NCI-H748 treated with DMSO at 0.1 percent for 48 hours (cell line): Measurements from ENCODE around the gene F12.
"Not testable (repeated sequence)": the region's sequence is repeated elsewhere in the genome, so short reads cannot be mapped to it uniquely, and the experiment has no call there.

Experiments
- DNase-seq: peaks from one replicate; lab custom pipeline; 2025; lab: John Stamatoyannopoulos, UW

F12 gene

DNA sequence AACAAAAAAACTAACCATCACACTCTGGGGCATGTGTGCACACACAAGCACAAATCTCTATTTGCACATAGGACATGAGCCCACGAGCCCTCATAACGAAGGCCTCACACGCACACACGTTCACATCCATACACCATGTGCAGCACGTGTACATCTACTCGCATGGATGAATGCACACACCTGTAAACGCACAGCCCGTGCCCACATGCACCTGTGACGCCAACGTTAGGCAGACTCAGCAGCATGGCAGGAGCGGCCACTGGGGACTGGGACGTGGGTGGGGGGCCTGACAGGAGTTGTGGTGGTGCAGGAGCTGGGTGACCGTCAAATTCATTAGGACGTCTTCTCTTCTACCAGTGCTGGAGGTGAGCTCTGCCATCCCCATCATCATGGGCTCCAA lies 22.0 kb downstream of the F12 start:
- DNase-seq = no peak

DNA sequence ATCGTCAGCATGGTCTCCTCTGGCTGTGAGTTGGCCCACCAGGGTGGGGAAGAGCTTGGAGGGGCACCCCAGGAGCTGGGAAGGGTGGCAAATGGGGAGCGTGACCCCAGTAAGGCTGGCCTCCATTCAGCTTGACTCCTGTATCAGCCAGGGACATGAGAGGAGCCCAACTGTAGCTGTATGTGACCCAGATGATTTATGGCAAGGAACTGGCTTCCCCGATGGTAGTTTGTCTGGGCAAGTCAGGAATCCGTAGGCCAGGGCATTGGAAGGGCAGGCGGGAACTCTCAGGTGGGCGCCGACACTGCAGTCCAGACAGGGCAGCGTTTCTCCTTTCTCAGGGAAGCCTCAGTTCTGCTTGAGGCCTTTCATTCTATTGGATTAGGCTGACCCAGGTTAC lies 22.8 kb downstream of the F12 start:
- DNase-seq = no peak

DNA sequence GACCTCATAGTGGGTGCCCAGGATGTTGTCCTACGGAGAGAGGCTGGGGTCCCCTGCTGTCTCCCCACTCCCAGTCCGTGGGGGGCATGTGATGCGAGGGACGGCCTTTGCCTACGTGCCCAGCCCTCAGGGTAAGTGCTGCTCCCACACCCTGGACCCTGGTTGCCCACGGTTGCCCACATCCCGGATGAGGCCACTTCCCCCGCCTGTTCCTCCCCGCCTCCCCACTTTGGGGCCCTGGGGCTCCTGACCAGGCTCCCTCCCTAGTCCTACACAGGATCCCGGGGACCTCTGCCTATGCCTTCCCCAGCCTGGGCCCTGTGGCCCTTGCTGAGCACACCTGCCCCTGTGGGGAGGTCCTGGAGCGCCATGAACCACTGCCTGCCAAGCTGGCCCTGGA lies 23.6 kb downstream of the F12 start:
- no peak for DNase-seq

DNA sequence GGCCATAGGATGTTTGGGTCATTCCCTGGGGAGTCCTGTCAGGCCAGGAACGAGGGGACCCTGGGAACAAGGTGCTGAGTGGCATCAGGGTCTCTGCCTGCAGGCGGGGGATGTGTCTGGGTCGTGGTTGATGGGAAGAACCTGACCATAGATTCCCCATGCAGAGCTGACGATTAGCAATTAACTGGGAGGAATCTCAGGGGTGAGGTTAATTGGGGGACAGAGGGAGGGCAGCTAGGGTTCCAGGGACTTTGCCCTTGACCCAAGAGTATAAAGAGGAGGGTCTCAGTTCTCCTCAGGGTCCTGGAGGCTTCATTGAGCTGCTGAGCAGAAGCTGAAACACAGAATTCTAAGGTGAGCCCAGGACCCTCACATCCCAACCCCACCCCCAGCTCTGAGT lies 25.2 kb downstream of the F12 start, which contains the start of gene SLC34A1:
SLC34A1 (plus strand) TSS at position 301 of the 400 bp plus-strand sequence. CDS start 1,308 bp downstream, outside the sequence.
- no peak for DNase-seq

DNA sequence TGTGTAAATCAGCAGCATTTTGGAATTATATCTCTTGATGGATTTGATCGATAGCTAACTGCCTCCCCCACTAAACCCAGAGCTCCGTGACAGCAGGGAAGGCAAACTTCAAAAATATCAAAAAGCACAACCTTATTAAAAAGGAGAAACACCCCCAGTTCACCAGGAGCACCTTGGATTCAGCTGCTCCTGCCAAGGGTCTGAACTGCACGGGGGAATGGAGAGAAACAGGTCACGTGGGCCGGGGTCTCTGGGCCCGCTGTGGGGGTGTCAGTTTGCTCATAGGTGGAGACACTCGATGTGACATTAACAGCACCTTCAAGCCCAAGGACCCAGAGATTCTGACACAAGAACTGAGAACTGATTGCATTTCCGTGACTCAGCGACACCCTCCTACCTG lies 26.2 kb downstream of the F12 start:
- no peak for DNase-seq

DNA sequence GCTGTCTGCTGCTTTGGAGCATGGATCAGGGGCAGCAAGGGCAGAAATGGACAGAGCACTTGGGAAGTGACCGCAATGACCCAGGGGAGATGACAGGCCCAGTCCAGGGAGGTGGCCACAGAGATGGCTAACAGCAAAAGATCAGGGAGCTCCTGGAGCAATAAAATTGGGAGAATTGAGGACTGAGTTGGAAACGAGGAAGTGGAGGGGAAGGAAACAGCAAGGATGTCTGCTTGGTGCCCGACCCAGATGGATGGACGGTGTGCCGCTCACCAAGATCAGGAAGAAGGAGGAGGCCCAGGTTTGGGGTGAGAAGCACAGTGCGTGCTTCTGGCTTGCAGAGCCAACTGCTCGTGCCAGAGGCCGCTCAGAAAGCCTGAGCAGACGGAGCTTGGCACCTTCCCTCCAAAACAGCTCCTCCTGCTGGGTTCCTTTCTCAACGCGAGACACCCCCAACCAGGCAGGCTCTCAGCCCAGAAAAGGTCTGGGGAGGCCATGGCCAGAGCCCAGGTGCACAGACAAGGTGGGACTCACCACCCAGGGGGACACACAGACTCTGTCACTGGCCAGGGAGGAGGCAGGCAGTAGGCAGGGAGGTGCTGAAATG lies 26.8 kb downstream of the F12 start:
- no peak for DNase-seq

DNA sequence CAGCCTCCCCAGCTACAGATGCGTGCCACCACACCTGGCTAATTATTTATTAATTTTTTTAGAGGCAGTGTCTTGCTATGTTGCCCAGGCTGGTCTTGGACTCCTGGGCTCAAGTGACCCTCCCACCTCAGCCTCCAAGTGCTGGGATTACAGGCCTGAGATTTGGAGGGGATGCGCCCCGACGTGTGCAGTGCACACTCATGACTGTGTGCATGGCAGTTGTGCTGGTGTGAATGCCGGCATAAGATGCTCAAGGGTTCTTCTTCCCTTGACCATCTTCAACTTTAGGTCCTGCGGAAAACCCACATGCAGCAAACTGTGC lies 28.6 kb downstream of the F12 start:
- DNase-seq = no peak

DNA sequence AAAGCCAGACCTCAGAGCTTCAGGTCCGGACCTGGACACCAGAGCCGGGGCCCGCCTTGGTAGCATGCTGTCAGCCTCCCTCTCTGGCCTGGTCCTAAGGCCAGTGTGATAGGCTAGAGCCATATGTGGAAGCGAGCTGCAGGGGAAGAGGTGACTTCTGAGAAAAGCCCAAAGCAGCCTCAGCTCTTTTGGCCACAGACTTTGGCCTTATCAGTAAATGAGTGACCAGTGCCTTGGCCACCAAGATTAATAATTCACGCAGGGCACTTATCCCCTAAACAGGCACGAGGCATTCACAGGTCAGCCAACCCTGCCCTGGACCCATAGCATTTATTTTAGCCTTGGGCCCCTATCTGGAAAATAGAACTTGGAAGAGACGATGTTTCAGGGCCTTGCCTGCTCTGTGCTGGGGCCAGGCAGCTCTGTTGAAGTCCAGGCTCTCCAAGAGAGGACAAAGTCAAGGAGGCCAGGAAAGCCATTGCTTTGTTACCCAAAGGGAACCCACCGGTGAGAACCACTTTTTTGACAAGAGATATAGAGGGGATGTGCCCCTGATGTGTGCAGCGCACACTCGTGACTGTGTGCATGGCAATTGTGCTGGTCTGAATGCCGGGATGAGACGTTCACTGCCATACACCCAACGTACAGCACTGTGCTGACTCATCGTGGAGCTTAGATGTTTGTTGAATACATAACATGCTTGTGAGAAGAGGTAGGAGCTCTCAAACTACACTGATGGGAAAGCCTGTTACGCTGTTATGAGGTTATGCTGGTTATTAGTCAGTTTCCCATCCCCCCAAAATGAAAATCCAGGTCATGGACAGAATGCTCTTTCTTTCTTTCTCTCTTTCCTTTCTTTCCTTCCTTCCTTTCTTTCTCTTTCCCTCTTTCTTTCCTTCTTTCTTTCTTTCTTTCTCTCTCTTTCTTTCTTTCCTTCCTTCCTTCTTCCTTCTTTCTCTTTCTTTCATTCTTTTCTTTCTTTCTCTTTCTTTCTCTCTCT lies 30.2 kb downstream of the F12 start:
- no peak for DNase-seq

DNA sequence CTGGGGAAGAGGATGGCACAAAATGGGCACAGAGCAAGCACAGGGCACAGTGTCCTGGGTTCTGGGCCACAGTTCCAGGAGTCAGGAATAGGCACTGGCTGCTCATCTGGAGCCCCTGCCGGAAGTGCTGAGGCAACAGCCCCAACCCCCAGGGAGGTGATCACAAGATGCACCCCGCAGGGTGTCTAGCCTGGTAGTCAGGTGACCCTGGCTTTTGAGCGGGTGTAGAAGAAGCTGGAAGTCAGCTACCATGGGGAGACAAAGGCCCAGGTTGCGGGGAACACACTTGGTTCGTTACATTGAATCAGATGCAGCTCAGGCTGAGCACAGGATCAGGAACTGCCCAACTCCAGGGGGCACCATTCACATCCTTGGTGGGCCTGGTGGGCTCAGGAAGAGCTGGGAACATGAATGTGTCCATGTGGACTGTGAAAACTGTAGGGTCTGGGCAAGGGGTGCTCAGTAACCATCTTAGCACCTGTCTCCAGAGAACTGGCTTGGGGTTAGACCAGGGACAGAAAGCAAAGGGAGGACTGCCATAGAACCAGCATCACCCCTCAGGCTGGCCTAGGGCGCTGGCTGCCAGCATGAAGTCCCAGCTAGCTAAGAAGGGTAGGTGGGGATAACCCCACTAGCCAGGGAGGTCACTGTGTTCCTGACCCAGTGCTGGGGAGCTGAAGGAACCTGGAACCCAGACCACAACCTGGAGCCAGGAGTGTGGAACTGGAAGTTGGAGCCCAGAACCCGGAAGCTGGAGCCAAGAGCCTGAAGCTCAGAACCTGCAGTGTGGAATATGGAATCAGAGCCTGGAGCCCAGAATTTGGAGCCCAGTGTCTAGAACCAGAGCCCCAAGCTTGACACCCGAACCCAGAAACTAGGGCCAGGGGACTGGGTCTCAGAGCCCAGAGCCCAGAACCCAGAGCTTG lies 31.2 kb downstream of the F12 start:
- DNase-seq = no peak

DNA sequence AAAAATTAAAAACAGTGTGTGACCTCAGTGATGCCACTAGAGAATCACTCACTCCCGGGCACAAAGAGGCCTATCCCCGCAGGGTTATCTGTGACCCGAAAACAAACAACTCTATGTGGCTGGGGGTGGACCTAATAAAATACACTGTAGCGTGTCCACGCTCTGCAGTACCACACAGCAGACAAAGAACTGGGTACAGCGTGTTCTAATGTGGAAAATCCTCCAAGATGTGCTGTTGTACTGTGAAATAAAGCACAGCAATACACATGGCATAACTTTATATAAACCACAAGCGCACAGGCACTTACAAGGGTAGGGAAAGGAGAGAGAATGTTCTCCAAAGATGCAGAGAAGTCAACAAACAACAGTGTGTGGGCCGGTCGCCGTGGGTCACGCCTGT lies 33.3 kb downstream of the F12 start:
- DNase-seq = no peak

DNA sequence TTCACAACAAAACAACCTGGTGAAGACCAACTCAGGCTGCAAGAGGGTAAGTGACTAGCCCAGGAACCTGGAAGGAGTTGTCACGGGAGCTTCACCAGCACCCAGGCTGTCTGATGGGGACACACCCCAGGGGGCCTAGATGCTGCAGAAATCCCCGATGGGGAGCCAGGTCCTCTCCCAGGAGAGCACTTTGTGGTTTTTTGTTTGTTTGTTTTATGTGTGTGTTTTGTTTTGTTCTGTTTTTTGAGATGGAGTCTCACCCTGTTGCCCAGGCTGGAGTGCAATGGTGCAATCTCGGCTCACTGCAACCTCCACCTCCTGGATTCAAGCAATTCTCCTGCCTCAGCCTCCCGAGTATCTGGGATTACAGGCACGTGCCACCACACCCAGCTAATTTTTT lies 33.8 kb downstream of the F12 start:
- not testable (repeated sequence) for DNase-seq

DNA sequence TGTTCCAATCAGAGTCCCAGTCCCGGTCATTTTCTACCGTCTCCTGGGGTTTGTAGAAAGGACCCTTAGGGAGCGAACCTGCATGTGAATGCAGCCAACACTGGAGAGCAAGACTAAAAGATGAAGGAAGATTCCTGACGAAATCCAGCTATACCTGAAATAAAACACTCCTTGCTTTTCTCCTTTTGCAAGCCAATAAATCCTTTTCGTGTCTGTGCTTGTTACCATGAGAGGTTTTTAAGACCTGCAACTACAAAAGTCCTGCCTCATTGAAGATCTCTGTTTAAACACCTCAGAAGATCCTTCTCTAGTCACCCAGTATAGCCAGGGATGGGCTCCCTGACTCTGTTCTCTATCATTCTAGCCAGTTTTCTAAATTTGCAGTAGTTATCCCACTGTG lies 35.2 kb downstream of the F12 start:
- no peak for DNase-seq

DNA sequence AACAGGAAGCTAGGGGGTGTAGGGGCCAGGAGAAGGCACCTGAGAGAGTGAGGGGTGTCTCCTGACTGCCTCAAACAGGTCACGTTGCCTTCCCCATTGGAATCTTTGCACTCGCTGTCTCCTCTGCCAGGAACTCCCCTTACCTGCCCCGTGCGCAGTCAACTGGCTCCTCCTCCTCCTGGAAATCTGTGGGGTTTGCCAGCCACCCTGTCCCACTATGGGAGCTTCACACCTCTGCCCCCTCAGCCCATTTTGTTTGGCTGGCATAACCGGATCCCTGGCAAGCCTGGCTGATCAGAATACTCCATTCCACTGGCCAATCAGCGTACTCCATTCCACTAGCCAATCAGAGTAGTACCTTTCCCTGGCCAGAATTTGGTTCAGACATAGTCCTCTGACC lies 35.6 kb downstream of the F12 start:
- no peak for DNase-seq

DNA sequence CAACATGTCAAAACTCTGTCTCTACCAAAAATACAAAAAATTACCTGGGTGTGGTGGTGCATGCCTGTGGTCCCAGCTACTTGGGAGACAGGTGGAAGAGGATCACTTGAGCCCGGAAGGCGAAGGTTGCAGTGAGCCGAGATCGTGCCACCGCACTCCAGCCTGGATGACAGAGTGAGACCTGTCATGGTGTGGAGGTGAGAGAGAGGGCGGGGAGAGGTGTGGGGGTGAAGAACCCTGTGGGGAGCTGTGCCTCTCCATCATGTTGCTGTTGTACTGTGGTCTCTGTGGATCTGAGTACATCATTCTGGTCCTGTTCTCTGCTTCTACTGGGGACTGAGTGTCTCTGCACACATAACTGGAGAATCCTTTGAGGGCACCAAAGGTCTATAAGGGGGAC lies 36.5 kb downstream of the F12 start:
- DNase-seq = no peak

DNA sequence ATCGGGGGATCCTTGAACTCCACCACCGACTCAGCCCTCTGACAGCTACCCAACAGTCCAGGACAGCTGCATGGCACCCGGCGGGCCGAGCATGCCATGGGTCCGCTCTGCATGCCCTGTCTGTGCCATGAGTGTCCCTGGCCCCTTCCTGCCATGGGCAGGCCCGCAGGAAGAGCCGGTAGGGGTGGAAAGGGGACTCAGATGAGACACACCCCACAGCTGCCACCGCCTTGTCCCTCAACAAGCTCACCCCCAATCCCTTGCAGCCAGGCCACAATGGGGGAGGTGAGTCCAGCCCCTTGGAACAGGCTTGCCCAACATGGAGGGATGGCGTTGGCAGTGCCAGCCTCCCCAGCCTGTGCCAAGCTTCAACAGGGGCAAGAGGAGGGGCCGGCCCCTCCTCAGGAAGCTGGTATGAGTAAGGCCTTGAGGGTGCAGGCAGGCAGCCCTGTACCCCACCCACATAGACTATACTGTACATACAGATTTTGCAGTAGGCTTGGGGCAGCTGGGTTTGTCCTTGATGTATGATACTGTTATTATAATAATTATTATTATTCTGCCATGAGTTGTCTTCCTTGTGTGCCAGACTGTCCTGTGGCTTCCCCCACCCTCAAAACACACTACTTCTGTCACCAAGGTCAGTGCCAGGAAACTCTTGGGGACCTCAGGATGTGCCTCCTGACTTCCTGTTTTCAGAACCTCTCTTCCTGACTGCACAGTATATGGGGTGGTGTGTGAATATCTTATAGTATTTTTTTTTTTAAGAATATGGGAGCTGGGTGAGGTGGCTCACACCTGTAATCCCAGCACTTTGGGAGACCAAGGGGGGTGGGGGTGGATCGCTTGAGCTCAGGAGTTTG lies 37.1 kb downstream of the F12 start:
- no peak for DNase-seq

DNA sequence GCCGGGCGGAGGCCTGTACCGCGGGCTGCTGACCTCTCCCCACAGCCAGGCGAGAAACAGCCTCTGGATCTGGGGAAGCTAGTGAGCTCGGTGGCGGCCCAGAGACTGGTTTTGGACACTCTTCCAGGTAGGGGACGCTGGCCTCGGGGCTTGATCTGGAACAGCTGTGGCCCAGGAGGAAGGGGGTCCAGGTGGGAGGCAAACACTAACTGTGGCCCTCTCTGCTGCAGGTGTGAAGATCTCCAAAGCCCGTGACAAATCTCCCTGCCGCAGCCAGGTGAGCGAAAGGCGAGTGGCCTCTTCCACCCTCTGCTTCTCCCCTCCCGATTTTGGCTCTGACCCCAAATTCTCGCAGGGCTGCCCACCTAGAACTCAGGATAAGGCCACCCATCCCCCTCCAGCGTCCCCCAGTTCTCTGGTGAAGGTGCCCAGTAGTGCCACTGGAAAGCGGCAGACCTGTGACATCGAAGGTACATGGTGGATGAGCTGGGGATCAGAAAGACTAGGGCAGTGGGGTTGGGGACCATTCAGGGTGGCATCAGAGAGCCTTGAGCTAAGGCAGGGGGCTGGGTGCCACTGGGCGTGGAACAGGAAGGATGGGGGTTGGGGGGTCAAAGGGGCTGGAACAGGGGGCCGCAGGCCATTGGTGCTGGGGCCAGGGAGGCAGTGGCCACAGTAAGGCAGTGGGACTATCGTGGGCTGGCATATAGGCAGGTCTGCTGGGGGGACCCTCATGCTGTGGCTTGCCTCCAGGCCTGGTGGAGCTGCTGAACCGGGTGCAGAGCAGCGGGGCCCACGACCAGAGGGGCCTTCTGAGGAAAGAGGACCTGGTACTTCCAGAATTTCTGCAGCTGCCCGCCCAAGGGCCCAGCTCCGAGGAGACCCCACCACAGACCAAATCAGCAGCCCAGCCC lies 38.0 kb downstream of the F12 start:
- DNase-seq = no peak

DNA sequence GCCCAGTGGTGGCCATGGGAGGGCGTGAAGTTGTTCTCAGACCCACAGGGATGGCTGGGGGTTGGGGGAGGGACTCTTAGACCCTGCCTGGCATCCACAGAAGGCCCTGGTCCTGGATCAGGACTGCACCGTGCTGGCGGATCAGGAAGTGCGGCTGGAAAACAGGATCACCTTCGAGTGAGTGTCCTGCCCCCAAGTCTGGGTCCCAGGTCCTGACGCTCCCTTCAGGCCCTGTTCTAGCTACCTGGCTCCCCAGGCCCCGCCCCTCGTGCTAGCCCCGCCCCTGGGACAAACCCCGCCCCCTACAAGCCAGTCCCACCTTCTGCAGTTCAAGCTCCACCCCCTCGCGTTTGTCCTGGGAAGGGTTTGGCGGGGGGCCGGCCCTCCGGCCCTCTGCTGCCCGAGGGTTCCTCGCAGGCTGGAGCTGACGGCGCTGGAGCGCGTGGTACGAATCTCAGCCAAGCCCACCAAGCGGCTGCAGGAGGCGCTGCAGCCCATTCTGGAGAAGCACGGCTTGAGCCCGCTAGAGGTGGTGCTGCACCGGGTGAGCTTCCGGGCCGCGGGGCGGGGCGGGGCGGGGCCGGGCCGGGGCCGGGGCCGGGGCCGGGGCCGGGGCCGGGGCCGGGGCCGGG lies 38.8 kb downstream of the F12 start:
- no peak for DNase-seq

DNA sequence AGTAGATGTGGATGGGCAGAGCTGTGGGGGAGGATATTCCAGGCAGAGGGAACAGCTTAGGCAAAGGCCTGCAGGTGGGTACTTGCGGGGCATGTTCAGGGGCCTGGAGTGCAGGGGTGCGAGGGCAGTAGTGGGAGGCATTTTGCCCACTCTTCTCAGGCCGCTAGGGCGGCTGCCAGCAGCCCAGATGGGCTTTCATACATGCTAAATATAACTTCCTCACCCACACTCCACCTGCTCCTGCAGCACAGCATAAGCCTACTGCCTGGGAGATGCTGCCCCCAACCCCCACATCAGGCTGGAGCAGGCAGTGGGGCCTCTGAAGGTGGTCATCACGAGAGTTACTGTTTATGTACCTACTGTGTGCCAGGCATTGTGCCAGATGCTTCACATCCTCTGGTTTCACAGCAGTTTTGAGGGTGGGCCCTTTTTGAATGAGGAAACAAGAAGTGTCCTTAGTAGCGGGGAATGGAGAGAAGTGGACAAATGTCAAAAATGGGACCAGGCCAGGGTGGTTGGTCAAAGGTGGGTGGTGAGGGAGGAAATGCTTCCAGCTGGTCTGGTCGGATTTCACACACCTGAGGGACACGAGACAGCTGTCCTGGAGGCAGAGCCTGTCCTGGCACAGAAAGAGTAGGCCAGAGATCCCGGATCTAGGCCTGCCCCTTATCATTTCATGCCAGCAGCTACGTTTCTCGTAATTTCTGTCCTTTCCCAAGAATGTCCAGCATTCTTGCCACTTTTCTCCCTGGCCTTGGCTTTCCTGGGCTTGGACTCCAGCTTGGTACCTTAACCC lies 39.5 kb downstream of the F12 start:
- DNase-seq = no peak
